DOHH2 (cell line): ENCODE results near the gene HYAL2.

Experiments used
- CTCF ChIP-seq: fragments of 200-600 bp; sonication (generic); IDR thresholded peaks from one replicate; pipeline ENCODE4 v1.5.1; 2014; ENCODE audit warnings: antibody characterized with exemption, mild to moderate bottlenecking, low read depth, low read length; ENCODE audit not compliant: poor library complexity, severe bottlenecking
- EZH2phosphoT487 ChIP-seq: fragments of 200-600 bp; sonication (generic); IDR thresholded peaks from 2 replicates; pipeline ENCODE4 v1.6.1; 2017; ENCODE audit warnings: borderline replicate concordance, mild to moderate bottlenecking, antibody characterized with exemption, low read length, moderate library complexity, mixed read lengths

GRCh38 chr3:50325497-50326181 lies 3.1 kb upstream of the HYAL2 start:
- TF ChIP-seq CTCF (no peak), EZH2phosphoT487 (no peak)
